Measurements from ENCODE around the gene KCNQ1.

Gene KCNQ1

GRCh38 chr11:2801711-2802388 is 357.0 kb downstream of the KCNQ1 start:
- DNase-seq (ENCODE audit: low read depth in 1 of 2, low spot score in 1 of 2), result no peak

DNA sequence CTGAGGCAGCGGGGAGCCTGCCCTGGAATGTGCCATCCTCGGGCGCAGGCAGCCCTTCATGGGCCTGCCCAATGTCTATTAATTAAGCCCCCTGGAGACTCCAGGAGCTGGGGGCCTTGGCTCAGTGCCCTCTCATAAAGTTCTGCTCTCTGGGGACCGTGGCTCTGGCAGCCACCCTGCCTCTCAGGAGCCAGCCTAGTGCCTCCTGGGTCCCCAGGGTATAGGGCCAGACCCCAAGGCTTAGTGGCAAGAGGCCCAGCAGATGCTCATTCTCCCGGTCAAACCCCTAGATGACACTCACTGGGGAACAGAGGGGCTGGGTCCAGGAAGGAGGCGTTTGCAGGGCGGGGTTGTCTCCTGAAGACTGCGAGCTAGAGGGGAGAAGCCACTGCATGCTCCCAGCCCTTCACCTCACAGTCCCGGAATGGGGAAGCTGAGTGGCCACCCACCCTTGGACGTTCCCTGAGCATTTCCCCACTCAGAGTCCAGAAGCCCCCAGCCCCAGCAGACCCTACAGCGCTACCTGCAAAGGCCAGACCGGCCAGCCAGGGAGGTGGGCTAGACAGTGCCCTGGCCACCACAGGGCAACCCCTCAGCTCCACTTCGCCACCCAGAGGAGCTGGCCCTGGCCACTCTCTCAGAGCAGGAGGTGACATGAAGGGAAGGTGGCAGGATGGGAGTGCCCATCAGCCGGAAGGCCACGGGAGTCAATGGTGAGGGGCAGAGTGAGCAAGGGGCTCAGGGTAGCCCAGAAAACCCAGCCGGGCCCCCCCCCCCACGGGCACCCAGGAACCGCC is 357.8 kb downstream of the KCNQ1 start:
- DNase-seq (ENCODE audit: low read depth in 1 of 2, low spot score in 1 of 2), result no peak

DNA sequence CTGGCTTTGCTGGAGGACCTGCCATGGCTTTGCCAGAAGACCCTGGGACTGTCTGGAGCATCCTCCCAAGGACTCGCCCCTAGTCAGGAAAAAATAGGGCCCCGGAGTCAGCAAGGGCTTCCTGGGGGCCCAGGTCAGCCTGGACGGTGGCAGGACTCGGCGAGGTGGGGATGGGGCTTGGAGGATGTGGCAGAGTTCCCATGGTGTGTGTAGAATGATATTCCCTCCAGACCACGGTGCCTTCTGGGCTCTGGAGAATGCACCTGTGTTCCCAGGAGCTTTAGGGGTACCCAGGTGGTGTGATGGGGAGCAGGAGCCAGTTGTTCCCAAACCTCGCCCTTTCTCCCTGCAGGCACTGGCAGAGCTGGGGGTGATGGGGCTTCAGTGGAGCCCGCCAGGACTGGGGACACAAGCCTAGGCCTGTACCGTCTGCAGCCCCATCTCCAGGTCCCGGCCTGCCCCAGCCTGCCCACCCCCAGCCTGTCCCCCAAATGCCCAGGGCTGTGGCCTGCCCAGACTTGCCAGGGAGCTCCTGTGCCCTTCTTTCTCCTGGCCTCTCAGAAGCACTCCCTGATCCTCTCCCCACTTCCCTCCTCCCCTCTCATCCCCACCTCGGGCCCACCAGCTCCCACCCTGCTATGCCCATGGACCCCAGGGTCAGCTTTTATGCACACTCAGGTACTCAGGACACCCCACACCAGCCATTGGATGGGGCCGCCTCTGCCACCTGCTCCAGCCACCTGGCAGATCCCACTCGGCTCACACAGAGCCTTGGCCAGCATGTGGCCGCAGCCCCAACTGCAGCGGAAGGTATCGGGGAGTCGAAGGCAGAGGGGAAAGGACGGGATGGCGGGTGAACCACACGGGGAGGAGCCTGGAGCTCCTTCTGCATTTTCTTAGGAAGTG is 358.6 kb downstream of the KCNQ1 start:
- no peak for DNase-seq (ENCODE audit: low read depth in 1 of 2, low spot score in 1 of 2)

DNA sequence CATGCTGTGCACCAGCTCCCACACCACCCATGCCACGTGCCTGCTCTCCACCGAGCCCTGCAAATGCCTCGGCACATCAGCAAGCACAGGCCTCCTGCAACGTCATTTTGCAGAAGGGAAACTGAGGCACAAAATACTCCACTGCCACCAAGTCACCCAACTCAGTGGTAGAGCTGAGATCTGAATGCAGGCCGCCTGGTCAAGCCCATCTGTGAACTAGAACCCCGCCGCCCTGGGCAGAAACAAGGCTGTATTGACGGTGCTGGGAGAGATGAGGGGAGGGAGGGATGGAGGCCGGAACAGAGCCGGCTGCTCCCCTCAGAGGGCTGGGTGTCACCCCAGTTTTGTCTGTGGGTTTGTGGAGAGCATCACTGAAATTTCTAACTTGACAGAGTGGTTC is 359.4 kb downstream of the KCNQ1 start:
- no peak for DNase-seq (ENCODE audit: low read depth in 1 of 2, low spot score in 1 of 2)

- peak in 1 of 2 donors; percentile 0 for DNase-seq (ENCODE audit: low read depth in 1 of 2, low spot score in 1 of 2)
These were observed 360.0 kb downstream of the KCNQ1 start for GRCh38 chr11:2804701-2805387.

DNA sequence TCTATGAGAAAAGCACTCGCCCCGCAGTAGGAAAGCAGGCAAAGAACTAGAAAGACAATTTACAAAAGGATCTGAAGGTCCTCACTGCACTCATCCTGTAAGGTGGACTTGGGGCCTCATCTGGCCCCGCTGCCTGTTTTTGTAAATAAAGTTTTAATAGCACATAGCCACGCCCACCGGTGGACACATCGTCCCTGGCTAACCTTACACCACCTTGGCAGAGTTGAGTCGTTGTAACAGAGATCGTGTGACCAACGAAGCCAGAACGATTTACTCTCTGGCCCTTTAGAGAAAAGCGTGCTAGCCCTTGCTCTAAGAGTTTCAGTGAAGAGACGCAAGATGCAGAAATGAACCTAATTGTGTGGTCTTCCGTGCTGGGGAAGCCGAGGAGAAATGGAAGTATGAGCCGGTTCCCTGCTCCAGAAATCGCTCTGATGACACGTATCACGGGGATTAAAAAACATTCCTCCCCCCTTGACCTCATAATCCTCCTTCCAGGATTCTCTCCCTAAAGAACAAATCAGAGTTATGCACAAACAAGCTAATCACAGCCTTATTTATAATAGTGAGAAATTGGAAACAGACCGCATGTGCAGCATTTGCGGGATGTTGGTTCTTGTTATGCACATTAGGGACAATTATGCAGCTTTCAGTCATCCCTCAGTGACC is 360.7 kb downstream of the KCNQ1 start:
- DNase-seq (ENCODE audit: low read depth in 1 of 2, low spot score in 1 of 2), result no peak

DNA sequence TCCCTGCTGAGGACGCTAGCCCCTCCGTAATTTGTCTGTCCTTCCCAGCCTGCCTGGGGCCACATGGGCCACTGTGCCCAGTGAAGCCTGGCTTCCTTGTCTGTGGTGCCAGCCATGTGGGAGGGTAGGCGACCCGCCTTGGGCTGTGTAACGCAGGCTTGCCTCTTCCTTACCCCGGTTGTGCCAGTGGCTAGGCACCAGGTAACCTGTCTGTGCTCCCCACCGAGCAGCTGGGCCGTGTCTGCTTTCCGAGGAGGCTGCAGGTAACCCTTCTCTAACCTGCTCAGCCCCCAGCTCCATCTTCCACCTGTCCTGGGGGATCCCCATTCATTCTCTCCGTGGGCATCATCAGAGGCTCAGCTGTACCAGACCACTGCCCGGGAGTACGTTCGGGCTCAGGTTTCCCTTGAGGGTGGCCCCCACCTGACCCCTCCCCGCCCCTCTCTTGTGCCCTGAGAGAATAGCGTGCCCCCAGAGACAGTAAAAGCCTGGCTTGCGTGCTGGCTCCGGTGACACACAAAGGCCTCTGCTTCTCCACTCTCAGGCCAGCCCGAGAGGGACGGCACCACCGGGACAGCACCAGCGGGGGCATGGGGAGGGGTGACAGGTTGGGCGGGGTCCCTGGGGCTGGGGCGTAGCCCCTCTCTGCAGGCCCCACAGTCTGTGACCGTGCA is 361.7 kb downstream of the KCNQ1 start:
- DNase-seq (ENCODE audit: low read depth in 1 of 2, low spot score in 1 of 2), result peak in 1 of 2 donors; percentile 1

GRCh38 chr11:2807025-2807681 is 362.3 kb downstream of the KCNQ1 start:
- DNase-seq (ENCODE audit: low read depth in 1 of 2, low spot score in 1 of 2), result no peak

- no peak for DNase-seq (ENCODE audit: low read depth in 1 of 2, low spot score in 1 of 2)
These were observed 363.0 kb downstream of the KCNQ1 start for GRCh38 chr11:2807801-2808241.

DNA sequence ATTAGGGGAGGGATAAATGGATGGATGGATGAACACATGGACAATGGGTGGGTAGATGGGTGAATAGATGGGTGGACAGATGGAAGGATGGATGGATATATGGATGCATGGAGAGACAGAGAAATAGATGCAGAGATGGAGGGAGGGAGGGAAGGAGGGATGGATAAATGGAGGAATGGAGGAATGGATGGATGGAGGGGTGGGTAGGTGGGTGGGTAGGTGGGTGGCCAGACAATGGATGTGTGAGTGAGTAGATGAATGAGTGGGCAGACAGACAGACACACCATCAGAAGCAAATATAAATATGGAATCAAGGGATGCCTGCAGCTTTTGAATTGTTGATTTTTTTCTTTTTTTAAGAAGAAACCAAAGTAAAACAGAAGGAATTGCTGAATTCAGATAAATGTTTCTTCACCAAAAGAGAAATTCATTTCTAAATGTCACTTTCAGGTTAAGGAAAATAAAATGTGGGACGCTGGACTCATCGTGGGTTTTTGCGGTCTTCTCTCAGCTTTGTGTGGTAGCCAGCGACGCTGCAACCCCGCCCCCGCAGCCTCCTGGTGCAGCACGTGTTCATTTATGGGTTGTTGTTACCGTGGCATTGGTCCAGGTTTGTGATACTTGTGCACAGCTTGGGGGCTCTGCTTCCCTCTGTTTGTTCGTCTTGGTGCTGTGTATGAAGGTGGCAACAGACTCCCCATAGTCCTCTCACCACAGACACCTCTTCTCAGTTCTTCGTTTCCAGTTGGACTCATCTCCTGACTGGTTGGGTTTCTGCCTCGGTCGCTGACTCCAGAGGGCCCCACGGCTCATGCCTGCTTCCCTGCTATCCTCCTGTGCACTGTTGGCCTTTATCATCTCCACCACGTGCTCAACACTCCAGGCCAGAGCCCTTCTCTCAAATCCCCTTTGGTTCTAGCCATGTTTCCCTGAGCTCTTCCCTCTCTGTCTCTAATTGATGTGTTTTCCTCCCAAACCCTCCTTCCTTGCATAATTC is 364.3 kb downstream of the KCNQ1 start:
- DNase-seq (ENCODE audit: low read depth in 1 of 2, low spot score in 1 of 2), result no peak

DNA sequence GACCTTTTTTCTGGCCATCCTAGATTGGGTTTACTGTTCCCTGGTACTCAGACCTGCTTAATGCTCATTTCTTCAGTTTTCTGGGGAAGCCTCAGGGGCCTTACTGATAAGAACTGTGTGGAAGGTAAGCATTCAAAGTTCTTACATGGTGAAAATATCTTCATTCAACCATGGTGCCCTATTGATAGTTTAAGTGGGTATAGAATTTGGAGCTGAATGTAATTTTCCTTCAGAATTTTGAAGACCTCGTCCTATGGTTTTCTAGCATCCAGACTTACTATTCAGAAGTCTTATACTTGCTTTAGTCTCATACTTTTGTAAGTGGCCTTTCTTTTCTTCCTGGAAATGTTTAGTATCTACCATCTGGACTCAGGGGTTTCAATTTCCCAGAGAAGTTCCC is 365.0 kb downstream of the KCNQ1 start:
- DNase-seq (ENCODE audit: low read depth in 1 of 2, low spot score in 1 of 2), result no peak

DNA sequence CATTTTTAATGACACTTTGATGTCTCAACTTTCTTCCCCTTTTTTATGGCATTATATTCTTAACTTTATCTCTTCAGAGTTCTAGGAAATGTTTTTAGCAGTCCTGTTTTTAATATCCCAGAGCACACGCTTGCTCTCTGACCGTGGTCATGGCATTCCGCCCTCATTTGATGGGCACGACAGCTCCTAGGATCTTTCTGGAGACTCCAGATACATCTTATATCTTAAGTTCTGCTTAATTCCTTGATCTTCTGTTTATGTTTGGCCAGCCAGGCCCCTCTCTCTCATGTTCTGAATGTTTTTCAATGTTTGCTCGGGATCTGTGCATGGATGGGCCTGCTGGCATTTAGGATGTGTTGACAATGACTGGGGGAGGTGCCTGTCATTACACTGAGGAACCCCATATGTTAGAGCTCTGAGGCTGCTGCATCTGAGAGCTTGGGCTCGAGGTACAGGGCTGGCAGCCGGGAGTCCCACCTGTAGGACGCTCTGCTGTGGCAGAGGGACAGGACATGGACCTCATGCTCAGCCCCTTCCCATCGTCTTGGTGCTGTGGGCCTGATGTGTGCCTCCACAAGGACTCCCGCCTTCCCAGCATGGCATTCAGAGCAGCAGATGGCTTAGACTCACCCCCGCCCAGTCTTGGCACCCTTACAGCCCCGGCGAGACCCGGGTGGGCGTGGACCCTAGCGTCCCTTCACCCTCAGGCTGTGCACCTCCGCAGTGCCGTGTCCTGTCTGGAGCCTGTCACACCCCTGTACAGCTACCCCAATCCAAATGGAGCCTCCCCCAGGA is 365.8 kb downstream of the KCNQ1 start:
- DNase-seq (ENCODE audit: low read depth in 1 of 2, low spot score in 1 of 2), result no peak

- no peak for DNase-seq (ENCODE audit: low read depth in 1 of 2, low spot score in 1 of 2)
These were observed 366.6 kb downstream of the KCNQ1 start for GRCh38 chr11:2811206-2812091.

- no peak for DNase-seq (ENCODE audit: low read depth in 1 of 2, low spot score in 1 of 2)
These were observed 367.7 kb downstream of the KCNQ1 start for GRCh38 chr11:2812371-2812991.

GRCh38 chr11:2813141-2813908 is 368.5 kb downstream of the KCNQ1 start:
- DNase-seq (ENCODE audit: low read depth in 1 of 2, low spot score in 1 of 2), result no peak
